Rectal smooth muscle tissue (tissue), 1 donor: ENCODE data around the gene SAP130.

Source experiments
- H3K27ac ChIP-seq: one replicate; pipeline ENCODE4 v1.7.0; 2013; ENCODE audit warnings: low read depth, low read length, inconsistent platforms
- H3K27me3 ChIP-seq: one replicate; pipeline ENCODE4 v1.7.0; 2013; ENCODE audit warnings: low read length; ENCODE audit not compliant: control insufficient read depth, insufficient read depth
- H3K36me3 ChIP-seq: one replicate; pipeline ENCODE4 v1.7.0; 2013; ENCODE audit warnings: low read length; ENCODE audit not compliant: control insufficient read depth, insufficient read depth
- H3K4me1 ChIP-seq: one replicate; pipeline ENCODE4 v1.7.0; 2013; ENCODE audit warnings: low read length; ENCODE audit not compliant: control insufficient read depth, insufficient read depth
- H3K4me3 ChIP-seq: one replicate; pipeline ENCODE4 v1.7.0; 2013; ENCODE audit warnings: low read length
- H3K9ac ChIP-seq: one replicate; pipeline ENCODE4 v1.7.0; 2013; ENCODE audit warnings: low read length

SAP130 gene

GRCh38 chr2:127897531-127898211 is 130.2 kb downstream of the SAP130 start:
- Histone ChIP-seq H3K36me3 (no peaks in the 10 kb centered on the region), H3K27me3 (no peaks in the 10 kb centered on the region), H3K27ac (no peak overlapping the region), H3K4me3 (no peak overlapping the region), H3K9ac (no peak overlapping the region), H3K4me1 (peaks cover 5% of the 10 kb centered on the region)

DNA sequence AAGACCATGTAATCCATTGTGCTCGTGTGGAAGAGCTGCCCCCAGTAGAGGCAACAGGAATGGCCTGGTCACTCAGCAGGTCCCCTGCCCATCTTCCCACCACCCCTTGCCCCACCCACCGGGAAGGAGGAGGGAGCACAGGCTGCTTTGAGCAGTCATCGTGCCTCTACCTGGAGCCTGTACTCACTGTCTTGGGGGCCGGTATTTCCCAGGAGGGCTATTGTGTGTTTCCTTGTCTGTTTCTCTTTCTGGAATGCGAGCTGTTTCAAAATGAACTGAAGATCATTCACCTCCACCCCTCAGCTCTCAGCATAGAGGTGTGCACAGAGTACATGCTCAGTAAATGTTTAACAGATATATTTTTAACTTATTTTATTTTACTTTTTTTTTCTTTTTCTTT is 134.4 kb downstream of the SAP130 start:
- Histone ChIP-seq H3K4me1 (no peaks in the 10 kb centered on the region), H3K36me3 (no peaks in the 10 kb centered on the region), H3K4me3 (no peak overlapping the region), H3K27ac (no peak overlapping the region), H3K9ac (no peak overlapping the region), H3K27me3 (no peaks in the 10 kb centered on the region)

GRCh38 chr2:127893033-127893432 is 134.8 kb downstream of the SAP130 start:
- Histone ChIP-seq H3K4me1 (peaks cover 2% of the 10 kb centered on the region), H3K9ac (no peak overlapping the region), H3K27ac (no peak overlapping the region), H3K36me3 (no peaks in the 10 kb centered on the region), H3K27me3 (no peaks in the 10 kb centered on the region), H3K4me3 (no peak overlapping the region)

DNA sequence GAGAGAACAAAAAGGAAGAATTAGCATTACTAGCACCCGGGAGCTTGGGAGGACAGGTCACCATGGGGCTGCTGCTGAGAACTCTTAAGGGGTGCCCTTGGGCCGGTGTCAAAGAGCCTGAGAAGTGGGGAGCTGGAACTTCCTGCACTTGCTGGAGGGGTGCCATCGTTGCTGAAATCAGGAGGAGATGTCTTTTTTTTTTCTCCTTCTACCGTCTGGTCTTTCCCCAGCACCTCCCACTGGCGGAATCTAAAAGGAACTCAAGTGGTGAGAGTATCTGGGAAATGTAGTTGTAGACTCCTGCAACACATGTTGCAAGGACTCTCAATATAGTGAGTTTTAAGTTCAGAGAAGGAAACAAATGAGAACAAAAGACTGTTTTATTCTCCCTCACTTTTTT is 136.0 kb downstream of the SAP130 start:
- Histone ChIP-seq H3K9ac (no peak overlapping the region), H3K4me3 (no peak overlapping the region), H3K27ac (no peak overlapping the region), H3K27me3 (no peaks in the 10 kb centered on the region), H3K36me3 (no peaks in the 10 kb centered on the region), H3K4me1 (peaks cover 11% of the 10 kb centered on the region)
